ENCODE measurements around the gene KLF15.

- TF ChIP-seq POLR2AphosphoS5 (IDR thresholded peaks at IDR 0.05; ENCODE audit: low read depth, low read length), result no peak
- TF ChIP-seq TAF1 (IDR thresholded peaks at IDR 0.05; ENCODE audit: borderline replicate concordance, insufficient read depth, low read length), result no peak
- TF ChIP-seq SIN3A (IDR thresholded peaks at IDR 0.05; ENCODE audit: borderline replicate concordance, insufficient read depth, low read length), result no peak
- no peak for TF ChIP-seq REST (IDR thresholded peaks at IDR 0.05; ENCODE audit: insufficient read depth in 1 of 2, low read depth in 2 of 2, low read length in 2 of 2)
- TF ChIP-seq FOXP2 (optimal IDR thresholded peaks at IDR 0.05; ENCODE audit: borderline replicate concordance, extremely low read depth, extremely low read length, insufficient read depth), result no peak
These were observed 10.2 kb upstream of the KLF15 start for GRCh38 chr3:126367316-126367805.

Data from PFSK-1 (cell line).